GM21390 (cell line): ENCODE results near the gene NISCH.
A peak's percentile ranks its signal among the peaks of the same experiment; 100 is the strongest.

ENCODE experiments used
- ATAC-seq: cut with Tn5 transposase; IDR thresholded peaks from one replicate; pipeline ENCODE4 v1.9.1; 2021; ENCODE audit not compliant: unreplicated experiment

NISCH gene

DNA sequence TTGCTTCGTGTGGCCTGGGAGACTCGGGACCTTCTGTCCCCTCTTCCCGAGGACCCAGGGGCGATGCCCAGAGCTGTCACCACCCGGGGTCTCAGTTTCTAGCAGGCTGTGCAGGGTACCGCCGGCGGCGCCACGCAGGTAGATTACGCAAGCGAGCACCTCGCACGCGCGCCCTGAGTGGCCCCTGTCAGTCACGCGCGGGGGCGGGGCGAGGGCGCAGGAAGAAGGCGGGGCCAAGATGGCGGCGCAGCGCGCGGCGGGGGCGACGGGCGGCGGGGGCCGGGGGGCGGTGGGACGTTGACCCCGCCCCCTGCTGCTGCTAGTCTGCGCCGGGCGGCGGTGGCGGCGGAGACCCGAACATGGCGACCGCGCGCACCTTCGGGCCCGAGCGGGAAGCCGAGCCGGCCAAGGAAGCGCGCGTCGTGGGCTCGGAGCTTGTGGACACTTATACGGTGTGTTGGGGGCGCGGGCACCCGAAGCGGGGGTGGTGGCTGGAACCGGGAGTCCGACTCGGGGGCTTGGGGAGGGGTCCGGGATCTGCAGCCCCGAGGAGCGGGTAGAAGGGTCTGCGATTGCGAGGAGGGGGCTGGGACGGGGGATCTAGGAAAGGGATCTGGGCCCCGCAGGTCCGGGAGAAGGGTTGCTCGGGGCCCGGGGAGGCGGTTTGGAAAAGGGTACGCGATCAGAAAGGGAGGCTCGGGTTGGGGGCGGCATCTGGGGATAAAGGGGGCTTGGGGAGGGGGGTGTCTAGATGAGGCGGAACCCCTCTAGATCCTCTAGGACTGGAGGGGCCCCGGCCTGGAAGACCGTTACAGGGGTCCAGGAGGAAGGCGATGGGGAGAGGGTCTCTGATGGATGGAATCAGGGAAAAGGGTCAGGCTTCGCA, at the start of gene NISCH:
Gene NISCH (plus strand): TSS at position 322 of the 886 bp plus-strand sequence. CDS start 38 bp downstream, at position 360.
- peak; percentile 75 for ATAC-seq

DNA sequence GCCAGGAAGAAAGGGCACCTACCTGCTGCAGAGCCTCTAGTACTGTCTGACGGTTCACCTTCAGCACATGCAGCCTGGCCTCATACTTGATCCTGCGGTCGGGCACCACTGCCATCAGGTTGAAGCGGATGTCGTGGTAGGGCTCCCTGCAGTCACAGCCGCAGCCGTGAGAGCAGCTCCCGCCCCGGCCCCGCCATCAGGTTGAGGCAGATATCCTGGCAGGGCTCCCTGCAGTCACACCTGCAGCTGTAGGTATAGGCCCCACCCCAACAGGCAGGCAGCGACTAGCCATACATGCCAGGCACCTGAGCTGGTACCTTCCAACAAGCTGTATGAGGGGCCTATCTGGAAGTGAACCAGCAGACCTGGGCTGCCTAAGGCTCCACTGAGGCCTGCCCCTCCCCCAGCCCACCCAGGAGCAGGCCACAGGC, 49.2 kb upstream of the NISCH start:
- no peak for ATAC-seq

DNA sequence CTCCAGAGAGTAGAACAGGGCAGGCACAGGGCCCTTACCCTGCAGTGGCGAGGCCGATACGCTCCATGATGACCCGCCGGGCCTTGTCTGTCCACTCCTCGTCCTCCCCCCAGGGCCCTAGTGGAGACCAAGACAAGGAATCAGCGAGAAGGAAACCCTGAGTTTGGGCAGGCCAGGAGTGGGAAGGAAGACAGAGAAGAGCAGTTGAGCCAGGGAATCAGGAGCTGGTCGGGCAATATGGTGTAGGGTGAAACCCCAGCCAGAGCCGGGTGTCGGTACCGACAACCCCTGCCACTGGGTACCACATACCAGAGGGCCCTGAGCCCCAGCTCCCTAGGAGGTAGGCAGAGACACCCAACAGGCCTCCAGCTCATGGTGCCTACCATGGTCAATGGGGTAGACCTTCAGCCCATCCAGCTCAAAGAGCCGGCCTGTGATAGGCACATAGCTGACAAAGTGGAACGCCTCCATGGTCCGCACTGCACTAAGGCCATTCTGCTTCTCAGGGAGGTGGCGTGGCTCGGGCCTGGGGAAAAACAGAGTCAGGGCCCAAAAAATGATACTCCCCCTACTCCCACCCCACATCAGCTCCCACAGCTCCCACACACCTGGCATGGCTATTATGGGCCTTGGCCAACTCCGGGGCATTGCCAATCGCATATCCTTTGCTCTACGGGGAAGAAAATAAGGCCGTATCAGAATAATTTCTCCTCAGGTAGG, 48.5 kb upstream of the NISCH start:
- ATAC-seq: no peak

DNA sequence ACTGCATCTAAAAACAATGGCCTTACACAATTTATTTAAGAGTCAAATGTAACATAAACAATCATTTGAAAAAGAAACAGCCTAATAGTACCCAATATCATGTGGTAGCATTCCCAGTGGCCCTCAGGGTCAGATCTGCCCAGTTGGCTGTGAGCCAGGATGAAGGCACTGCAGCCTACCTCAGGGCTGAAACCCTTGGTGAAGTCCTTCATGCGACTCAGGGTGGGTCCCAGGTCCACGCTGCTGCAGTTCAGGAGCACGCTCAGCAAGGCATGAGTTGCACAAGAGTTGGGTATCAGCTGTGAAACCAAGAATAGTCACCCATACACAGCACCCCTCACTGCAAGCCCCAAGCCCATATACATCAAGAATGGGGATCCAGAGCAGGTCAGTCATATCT, 47.6 kb upstream of the NISCH start:
- ATAC-seq: no peak

DNA sequence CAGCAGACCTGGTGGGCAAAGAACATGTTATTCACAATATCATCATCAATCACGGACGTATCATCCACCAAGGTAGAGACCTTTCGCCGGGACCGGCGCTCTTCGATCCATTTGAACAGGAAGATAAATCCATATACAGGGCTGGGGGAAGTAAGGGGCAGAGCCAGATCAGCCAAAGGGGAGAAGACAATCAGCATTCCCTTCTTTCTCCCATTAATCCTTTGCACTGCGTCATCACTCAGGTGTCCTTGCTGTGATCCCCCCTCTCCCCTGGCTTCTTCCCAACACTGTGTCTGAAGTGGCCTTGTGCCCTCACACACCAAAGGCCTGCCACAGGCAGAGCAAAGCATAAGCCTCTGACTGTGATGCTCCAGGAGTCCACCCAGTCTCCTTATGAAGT, 46.9 kb upstream of the NISCH start:
- no peak for ATAC-seq

DNA sequence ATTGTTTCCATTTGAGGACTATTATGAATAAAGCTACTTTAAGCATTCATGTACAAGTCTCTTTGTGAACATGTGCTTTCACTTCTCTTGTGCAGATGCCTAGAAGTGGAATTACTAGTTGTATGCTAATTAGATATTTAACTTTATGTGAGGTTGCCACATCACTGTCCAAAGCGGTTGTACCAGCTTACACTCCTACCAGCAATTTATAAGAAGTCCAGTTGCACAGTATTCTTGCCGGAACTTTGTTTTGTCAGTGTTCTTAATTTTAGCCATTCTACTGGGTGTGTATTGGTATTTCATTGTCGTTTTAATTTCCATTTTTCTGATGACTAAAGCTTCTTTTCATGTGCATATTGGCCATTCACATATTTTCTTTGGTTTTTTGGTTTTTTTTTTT, 39.6 kb upstream of the NISCH start:
- ATAC-seq: no peak

DNA sequence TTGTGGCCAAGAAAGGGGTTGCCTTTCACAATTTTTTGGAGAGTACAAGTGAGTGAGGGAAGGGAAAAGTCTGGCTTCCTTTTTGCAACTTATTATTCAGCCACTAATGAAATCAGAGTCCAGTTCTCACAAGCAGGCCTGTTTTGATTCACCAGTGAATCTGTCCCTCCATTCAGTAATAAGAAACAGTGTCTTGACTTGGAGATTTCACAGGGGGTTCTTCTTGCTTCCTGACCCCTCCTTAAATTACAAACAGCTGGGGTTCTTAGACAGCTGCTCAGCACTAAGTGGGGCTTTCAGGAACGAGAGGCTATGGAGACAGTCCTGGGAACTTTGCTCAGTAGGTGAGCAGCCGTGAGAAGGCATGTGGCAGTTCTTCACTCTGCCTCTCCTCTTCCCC, 35.0 kb upstream of the NISCH start:
- ATAC-seq: no peak

DNA sequence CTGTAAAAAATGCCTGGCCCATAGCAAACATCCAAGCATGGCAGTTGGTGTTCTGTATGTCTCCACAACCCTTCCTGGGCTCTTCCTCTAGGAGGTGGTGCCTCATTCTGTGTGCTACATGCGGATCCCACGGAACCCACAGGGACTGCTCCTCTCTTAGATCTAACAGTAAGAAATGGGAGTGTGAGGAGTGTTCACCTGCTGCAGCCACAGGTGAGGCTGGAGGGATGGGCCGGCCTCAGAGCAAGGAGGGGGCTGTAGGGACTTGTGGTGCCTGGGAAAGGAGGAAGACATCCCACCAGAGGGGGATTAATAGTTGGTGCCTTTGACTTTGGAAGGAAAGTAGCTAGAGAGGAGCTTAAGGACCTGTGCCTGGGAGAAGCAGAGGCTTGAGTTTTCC, 32.7 kb upstream of the NISCH start:
- ATAC-seq: no peak

DNA sequence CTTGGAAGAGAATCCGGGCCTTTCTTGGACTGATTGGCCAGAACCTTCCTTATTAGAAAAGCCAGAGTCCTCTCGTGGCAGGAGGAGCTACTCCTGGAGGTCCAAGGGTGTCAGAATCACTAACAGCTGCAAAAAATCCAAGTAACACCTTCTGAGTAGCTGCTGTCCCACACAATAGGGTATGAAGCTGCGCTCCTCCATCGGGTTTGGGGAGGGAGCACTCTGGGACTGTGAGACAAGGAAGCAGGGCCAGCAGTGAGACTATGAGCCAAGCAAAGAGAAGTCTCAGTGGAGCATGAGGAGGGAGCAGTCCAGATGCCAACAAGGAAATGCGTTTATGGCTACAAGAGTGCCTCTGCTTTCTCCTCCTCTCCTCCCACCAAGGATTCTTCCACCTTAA, 32.2 kb upstream of the NISCH start:
- ATAC-seq: no peak

DNA sequence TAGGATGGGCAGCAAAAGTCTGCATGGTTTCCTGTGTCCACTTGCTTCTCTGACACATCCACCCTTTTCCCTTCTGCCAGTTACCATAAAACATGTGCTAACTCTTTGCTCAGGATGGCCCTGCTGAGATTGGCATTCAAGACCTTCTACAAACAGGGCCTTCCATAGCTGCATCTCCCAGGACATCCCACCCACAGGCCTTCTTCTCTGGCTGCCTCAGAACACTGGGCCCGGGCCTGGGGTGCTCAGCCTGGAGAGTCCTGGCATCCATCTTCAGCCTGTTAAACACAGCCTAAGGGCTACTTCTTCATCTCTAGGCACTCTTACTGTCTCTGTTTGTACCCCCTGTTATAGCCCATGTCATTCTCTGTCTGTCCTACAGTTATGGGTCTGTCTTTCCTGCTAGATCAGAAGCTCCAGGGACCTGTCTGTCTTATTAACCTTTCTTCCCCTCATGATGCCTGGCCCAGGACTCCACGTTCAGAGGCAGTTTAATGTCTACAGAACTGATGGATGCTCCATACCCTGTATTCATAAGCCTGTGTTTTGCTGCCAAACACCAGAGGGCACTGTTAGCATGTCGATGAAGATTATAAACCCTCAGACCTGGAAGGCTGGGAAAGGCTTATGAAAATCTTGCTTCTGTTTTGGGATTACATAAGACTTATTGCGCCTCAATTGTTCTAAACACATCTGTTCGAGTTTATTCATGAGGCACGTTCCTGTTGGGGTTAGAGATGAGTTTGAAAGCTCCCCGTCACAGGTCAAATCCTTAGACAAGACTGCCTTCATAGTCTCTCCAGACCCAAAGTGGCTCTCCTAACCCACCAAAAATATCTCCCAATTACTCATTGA, 27.0 kb upstream of the NISCH start:
- ATAC-seq: no peak

DNA sequence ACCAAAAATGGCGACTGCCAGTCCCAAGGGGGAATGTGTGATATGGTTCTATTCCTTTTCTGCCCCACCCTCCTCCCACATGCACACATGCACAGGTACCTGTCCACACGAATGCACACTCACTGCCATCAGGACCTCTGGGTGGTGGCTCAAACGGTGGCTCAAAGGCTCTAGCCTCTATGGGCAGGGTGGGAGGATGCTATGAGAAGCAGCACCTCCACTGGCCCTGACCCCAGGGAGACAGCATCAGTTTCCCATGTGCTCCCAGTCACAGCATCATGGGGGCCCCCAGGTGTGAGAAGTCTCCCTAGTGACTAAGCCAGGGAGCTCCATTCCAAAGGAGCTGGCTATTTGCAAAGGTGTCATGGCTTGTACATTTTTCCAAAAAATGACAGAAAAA, 26.4 kb upstream of the NISCH start:
- no peak for ATAC-seq

DNA sequence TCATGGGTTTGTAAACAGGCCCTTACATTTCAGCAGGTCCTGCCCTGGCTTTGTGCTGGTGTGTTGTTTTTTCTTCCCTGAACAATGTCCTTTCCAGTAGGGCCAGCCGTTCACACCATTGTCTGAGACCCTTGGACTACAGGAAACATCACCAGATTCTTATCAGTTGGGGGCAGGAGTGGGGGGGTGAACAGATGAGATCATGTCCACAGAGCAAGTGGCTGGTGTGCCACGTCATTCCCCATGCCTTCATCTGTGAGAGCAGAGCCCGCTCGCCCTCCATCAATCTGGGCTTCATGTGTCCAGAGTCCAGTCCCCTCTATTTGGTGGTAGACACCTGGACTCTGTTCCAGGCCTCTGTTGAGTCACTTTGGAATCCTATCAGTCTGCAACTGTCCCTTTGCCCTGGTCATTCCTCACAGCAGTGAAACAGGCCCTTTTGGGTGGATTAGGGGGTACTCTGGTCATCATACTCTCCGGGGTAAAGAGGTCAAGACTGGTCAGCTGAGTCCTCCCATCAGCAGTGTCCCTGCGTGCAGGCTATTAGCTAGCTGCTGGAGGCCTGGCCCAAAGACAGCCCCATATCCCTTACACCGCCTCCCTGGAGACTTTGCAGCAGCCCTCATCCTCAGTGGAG, 25.5 kb upstream of the NISCH start:
- no peak for ATAC-seq

DNA sequence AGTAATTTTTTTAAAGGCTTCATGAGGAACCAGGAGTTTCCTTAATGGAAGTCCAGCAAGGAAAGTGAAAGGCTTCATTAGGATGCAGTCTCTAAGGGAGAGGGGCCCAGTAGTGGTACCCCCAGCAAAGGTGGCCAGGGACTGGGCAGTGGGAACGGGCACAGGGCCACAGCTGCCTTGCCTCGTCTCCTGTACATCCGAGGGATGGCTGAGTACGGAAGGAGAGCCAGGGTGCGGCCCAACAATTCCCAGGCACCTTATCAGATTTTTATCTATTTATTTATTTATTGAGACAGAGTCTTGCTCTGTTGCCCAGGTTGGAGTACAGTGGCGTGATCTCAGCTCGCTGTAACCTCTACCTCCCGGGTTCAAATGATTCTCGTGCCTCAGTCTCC, 25.0 kb upstream of the NISCH start:
- no peak for ATAC-seq

DNA sequence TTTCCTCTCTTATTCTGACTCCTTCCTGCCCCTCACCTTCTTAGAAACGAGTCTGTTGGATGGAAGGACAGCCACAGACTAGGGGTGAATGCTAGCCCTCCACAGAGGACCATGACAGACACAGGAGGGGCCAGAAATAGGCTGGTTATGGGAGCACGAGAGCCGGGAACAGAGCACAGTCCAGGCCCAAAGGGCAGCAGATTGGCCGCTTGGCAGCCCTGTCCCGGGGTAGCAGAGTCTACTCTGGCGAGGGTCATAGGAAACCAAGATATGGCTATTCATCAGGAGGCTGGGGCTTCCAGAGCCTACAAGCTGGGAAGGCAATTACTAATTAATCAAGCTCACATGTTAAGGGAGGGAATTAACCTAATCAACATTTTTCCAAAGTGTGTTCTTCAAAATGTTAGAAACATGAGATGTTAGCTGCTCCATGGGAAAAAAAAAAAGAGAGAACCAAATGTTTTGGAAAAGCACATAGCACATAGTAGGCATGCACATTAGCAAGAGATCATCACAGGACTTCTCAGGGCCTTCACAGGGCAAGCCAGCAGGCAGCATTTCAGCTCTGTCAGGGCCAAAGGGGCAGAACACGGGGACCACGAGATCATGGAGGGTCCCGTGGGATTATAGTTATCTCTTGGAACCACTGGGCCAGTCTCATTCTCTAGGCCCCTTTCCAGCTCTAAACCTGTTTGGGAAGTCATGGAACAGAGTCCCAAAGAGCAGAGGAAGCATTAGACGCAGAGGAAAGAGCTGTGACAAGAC, 23.8 kb upstream of the NISCH start:
- no peak for ATAC-seq

DNA sequence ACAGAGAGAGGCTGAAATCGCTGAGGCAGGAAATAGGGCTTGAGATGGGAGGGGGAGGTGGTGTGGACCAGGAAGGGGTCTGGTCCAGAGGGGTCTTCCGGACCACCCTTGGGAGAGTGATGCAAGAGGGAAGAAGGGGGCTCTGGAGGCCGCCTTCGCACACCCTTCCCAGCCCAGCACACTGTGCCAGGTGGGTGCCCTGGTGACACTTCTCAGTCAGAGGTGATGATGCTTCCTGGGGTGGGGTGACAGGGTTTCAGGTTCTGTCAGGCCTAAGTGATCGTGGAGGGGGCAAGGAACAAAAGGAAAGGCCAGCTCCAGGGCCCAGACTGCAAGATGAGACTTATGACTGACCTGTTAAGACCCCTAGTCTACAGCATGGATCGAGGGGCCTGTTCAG, 23.2 kb upstream of the NISCH start:
- no peak for ATAC-seq

DNA sequence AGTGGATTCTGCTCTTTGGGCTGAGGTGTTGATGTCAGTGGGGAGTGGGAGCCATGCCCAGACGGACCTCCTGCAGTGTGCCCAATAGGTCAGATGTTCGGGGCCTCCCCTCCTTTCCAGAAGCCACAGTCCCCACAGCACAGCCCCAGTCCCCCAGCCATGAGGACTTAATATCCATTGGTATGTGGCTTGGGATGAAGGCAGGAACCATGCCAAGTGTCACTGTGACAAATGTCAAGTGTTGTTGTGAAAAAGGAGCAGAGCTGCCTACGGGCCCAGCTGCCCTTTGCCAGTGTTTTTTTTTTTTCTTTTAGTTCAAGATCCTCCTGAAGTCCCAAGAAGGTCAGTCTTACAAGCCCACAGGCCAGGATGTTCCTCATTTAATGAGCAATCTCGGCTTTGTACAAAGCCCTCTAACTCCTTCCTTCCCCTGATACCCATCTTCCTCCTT, 22.7 kb upstream of the NISCH start:
- ATAC-seq: no peak

DNA sequence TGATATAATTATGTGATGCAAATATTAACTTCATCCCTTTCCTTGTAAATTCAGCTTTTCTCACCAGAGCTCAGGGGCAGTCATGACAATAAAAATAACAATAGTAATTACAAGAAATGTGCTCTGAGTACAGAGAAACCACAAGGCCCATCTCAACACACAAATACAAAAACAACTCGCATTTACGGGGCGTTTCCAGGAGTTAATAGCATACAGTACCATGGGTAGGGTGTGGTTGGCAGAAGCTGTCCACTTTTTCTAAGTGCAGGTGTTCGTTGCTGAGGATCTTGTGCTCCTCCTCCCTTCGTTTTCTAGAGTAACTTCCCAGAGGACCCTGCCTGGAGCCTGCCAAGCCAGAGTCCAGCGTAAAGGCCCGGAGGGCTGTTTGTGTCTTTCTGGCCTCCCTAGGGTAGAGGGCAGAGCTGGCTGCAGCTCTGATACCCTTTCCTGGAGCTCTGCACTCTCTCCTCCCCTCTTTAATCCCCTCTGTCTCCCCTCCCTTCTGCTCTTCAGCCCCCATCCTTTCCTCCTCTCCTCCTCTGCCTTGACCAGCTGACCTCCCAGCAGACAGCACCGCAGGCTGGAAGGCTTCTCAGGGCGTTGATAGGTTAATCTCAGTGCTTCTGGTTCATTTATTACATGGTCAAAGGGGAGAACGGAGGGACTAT, 21.9 kb upstream of the NISCH start:
- ATAC-seq: no peak

DNA sequence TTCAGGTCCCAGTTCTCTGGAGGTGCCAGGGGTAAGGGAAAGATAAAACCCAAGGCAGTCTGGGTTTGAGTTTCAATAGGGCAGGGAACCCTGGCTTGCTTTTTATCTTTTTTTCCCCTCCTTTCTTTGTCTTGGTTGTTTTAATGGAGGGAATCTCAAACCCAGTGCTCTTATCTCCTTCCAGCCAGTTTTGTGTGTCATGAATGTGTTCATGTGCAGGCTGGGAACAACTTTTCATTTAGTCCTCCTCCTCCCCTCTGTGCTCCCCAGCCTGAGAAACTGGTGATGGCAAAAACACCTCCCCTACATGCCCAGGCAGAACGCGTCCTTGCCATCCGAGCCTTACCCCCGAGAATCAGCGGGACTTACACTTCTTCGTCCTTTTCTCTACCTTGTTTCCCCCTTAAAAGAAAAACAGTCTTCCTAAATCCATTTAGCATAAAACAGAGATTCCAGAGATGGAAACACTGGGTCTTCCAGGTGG, 21.4 kb upstream of the NISCH start:
- ATAC-seq: no peak

DNA sequence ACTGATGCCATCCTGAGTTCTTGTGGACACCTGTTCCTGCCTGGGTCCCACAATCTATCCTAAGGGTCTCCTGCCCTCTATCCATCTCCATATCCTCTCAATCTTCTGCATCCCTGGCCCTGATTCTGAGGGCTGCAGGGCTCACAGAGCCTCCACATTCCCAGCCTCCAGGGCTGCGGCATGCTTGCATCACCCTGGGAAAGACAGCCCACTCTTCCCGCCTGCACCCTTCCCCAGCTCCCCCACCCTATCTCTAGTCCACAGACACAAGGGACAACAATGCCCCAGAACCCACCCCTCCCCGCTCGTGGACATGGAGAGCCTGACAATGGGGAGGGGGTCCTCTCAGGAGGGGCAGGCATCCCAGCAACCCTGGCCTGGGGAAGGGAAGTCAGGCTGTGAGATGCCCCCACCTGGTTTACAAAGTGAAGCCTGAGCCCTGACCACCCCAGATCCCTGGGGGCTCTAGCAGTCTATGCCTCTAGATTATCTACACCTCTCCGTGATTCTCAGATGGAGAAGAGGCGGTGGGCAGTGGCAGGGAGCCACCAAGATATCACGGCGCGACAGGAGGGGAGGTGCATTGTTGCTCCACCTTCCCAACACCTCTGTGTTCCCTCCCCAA, 20.8 kb upstream of the NISCH start:
- no peak for ATAC-seq
